Measurements from ENCODE around the gene UGDH.

GRCh38 chr4:39502019-39502663 is 25.1 kb downstream of the UGDH start:
- TF ChIP-seq POLR2A (IDR thresholded peaks at IDR 0.05) (no peak), CTCF (IDR thresholded peaks at IDR 0.05) (no peak)
